GM23248 (cell line): ENCODE measurements around the gene PI3.

Experiments used
- EZH2 ChIP-seq: fragments of 200-600 bp; sonication (generic); IDR thresholded peaks from 2 replicates; pipeline ENCODE4 v1.6.1; 2018; ENCODE audit warnings: antibody characterized with exemption, mild to moderate bottlenecking; ENCODE audit not compliant: insufficient read depth, poor library complexity, severe bottlenecking
- EZH2phosphoT487 ChIP-seq: fragments of 200-600 bp; sonication (generic); IDR thresholded peaks from 2 replicates; pipeline ENCODE4 v1.6.1; 2018; ENCODE audit warnings: antibody characterized with exemption, moderate library complexity, mild to moderate bottlenecking, low read depth; ENCODE audit not compliant: insufficient read depth

DNA sequence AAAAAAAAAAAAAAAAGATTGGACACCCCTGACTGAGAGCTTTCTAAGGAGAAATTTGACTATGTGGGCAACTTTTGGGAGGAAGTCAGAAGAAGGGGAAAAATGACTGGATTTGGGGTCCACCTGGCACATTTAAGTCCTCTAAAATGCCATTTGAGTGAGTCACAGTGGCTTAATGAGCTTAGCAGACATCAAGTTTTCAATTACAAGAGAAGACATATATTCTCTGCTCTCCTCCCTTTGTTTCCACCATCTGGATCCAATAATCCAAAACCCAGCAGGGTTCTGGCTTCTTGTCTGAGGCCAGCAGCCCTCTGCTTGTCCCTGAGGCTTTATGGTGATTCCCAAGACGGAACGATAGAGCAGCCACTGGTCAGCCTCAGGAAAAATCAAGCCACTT, 6.9 kb downstream of the PI3 start:
- TF ChIP-seq EZH2 = no peak
- no peak for TF ChIP-seq EZH2phosphoT487
